ENCODE results near the gene AK4. TPM values are rescaled to one million over a fixed set of nuclear protein-coding genes. Genes with fewer than 3 reads are reported as not detected.

Gene AK4
- total RNA-seq, 2 donors from 2014 or later: 68.3 to 86.5 TPM

- DNase-seq (ENCODE audit: low spot score): no peak
- intact Hi-C loops (cut with DNase I): no loop called here
Measured at GRCh38 chr1:65198096-65198495, 50.1 kb downstream of the AK4 start.

GRCh38 chr1:65200411-65200810 is 52.4 kb downstream of the AK4 start:
- DNase-seq (ENCODE audit: low spot score): no peak
- intact Hi-C loops (cut with DNase I): loop anchor here in 1 of 2 donors (10.0 kb wide), 1 partner anchor 136 kb away; no protein-coding TSS in a partner anchor

- no peak for DNase-seq (ENCODE audit: low spot score)
- intact Hi-C loops (cut with DNase I): loop anchor here in 1 of 2 donors (10.0 kb wide), 1 partner anchor 142 kb away; no protein-coding TSS in a partner anchor
Measured at GRCh38 chr1:65206836-65207235, 58.8 kb downstream of the AK4 start.

GRCh38 chr1:65207317-65207716 is 59.3 kb downstream of the AK4 start:
- intact Hi-C loops (cut with DNase I): loop anchor here in 1 of 2 donors (10.0 kb wide), 1 partner anchor 143 kb away; no protein-coding TSS in a partner anchor

GRCh38 chr1:65208563-65208973 is 60.6 kb downstream of the AK4 start:
- intact Hi-C loops (cut with DNase I): loop anchor here in 1 of 2 donors (10.0 kb wide), 1 partner anchor 144 kb away; no protein-coding TSS in a partner anchor
- DNase-seq (ENCODE audit: low spot score): no peak

More at GRCh38 chr1:65207317-65207716, 59.3 kb downstream of the AK4 start:
- no peak for DNase-seq (ENCODE audit: low spot score)

- intact Hi-C loops (cut with DNase I): loop anchor here in 1 of 2 donors (10.0 kb wide), 1 partner anchor 144 kb away; no protein-coding TSS in a partner anchor
- no peak for DNase-seq (ENCODE audit: low spot score)
Measured at GRCh38 chr1:65209005-65209885, 61.2 kb downstream of the AK4 start.

GRCh38 chr1:65210325-65210724 is 62.3 kb downstream of the AK4 start:
- DNase-seq (ENCODE audit: low spot score): no peak
- intact Hi-C loops (cut with DNase I): no loop called here

GRCh38 chr1:65211331-65211730 is 63.3 kb downstream of the AK4 start:
- DNase-seq (ENCODE audit: low spot score): no peak
- intact Hi-C loops (cut with DNase I): no loop called here

- intact Hi-C loops (cut with DNase I): no loop called here
- DNase-seq (ENCODE audit: low spot score): no peak
Measured at GRCh38 chr1:65213271-65214023, 65.4 kb downstream of the AK4 start.

GRCh38 chr1:65214340-65215027 is 66.5 kb downstream of the AK4 start:
- intact Hi-C loops (cut with DNase I): no loop called here
- no peak for DNase-seq (ENCODE audit: low spot score)

GRCh38 chr1:65216989-65217388 is 69.0 kb downstream of the AK4 start:
- DNase-seq (ENCODE audit: low spot score): no peak
- intact Hi-C loops (cut with DNase I): no loop called here

GRCh38 chr1:65221638-65222339 is 73.8 kb downstream of the AK4 start:
- intact Hi-C loops (cut with DNase I): no loop called here
- DNase-seq (ENCODE audit: low spot score): no peak

GRCh38 chr1:65222340-65222940 is 74.4 kb downstream of the AK4 start:
- DNase-seq (ENCODE audit: low spot score): no peak
- intact Hi-C loops (cut with DNase I): no loop called here

- intact Hi-C loops (cut with DNase I): no loop called here
- DNase-seq (ENCODE audit: low spot score): no peak
Measured at GRCh38 chr1:65224681-65225091, 76.7 kb downstream of the AK4 start.

- DNase-seq (ENCODE audit: low spot score): no peak
- intact Hi-C loops (cut with DNase I): no loop called here
Measured at GRCh38 chr1:65225179-65225578, 77.2 kb downstream of the AK4 start.

- no peak for DNase-seq (ENCODE audit: low spot score)
- intact Hi-C loops (cut with DNase I): no loop called here
Measured at GRCh38 chr1:65229201-65229600, 81.2 kb downstream of the AK4 start.

- DNase-seq (ENCODE audit: low spot score): no peak
- intact Hi-C loops (cut with DNase I): loop anchor here in 1 of 2 donors (5.0 to 10.0 kb wide), 2 partner anchors 465 to 1217 kb away; no protein-coding TSS in a partner anchor
Measured at GRCh38 chr1:65229754-65230339, 81.8 kb downstream of the AK4 start.

All from posterior vena cava (tissue), 2 donors.